NT2/D1 (cell line): Measurements from ENCODE around the gene EIF4G1.

Experiments
- SUZ12 ChIP-seq: IDR thresholded peaks from 2 replicates; pipeline ENCODE4 v1.6.1; 2011; ENCODE audit not compliant: insufficient read length, insufficient read depth; ENCODE audit errors: extremely low read depth
- YY1 ChIP-seq: IDR thresholded peaks from 2 replicates; pipeline ENCODE4 v1.6.1; 2011; ENCODE audit not compliant: insufficient read length, insufficient read depth
- ZNF274 ChIP-seq: IDR thresholded peaks from 2 replicates; pipeline ENCODE4 v1.6.1; 2011; ENCODE audit warnings: mild to moderate bottlenecking, low read depth, low read length

- TF ChIP-seq YY1: no peak
- no peak for TF ChIP-seq SUZ12
- no peak for TF ChIP-seq ZNF274
These were observed 39.8 kb downstream of the EIF4G1 start for GRCh38 chr3:184354121-184354728.
